Measurements from ENCODE around the gene LGALSL.

LGALSL gene

GRCh38 chr2:64498438-64498837, 44.5 kb downstream of the LGALSL start:
- DNase-seq (ENCODE audit: low spot score): no peak

GRCh38 chr2:64500549-64500948, 46.6 kb downstream of the LGALSL start:
- no peak for DNase-seq (ENCODE audit: low spot score)

DNA sequence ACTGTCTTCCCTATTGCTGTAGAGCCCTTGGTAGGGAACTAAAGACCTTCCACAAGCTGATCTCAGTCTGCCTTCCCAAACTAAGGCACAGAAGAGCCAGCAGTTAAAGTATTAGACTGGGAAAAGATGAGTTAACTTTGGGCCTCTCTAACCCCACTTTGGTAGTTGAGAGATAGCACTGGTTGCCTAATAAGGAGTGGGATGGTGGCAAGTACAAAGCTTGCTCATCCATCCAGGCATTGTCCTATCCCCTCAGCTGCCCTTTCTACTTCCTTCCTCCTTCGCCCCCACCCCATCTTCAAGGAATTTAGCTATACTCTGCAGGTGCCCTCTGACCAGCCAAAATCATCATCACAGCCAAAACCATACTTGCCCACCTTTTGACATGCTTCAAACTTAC, 48.0 kb downstream of the LGALSL start:
- no peak for DNase-seq (ENCODE audit: low spot score)

DNA sequence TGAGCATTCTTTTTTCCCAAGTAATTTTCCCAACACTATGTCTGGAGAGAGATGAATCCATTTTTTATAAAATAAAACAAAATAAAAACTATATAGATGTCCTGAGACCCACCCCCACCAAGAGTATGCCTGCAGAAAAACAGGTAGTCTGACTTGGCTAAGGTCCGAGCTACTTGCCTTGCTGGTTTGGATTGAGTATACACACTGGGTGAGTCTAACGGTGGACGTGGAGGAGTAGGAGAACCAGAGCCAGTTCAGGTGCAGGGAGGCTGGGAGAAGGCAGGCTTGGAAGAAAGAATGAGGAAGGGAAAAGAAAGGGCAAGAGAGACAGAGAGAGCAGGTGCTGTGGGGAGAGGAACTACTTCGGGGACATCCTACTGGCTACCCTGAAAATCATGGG, 48.9 kb downstream of the LGALSL start:
- DNase-seq (ENCODE audit: low spot score): no peak

- no peak for DNase-seq (ENCODE audit: low spot score)
Measured at GRCh38 chr2:64504774-64505720, 51.1 kb downstream of the LGALSL start.

DNA sequence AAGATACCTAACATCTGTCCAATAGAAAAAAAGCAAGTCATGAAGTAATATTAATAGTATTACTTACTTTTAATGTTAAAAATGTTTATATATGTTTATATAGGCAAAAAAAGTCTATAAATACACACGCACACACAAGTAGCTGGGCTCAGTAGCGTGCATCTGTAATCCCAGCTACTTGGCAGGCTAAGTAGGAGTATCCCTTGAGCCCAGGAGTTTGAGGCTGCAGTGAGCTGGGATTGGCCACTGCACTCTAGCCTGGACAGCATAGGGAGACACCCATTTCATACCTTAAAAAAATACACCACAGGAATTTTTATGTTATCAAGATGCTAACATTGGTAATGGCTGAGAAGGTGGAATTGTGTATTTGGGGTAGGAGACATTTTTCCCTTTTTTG, 52.7 kb downstream of the LGALSL start:
- DNase-seq (ENCODE audit: low spot score): no peak

Data from putamen (tissue), 1 donor.